ENCODE measurements around the gene SOST.

Gene SOST

GRCh38 chr17:43741636-43742035 is 17.0 kb downstream of the SOST start:
- DNase-seq (ENCODE audit: low spot score): no peak

- DNase-seq (ENCODE audit: low spot score): no peak
Measured at GRCh38 chr17:43740541-43740940, 18.1 kb downstream of the SOST start.

GRCh38 chr17:43737722-43738121 is 20.9 kb downstream of the SOST start:
- DNase-seq (ENCODE audit: low spot score): no peak

DNA sequence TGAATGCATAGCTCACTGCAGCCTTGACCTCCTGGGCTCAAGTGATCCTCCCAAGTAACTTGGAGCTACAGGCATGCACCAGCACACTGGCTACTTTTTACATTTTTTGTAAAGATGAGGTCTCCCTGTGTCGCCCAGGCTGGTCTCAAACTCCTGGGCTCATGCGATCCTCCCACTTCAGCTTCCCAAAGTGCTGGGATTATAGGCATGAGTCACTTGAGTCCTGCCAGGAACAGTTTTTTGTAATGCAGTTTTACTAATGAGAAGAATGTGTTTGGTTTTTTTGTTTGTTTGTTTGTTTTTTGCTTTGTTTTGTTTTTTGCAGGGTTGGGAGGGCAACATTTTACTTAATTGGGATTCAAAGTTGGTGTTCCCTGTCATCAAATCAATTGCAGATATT is 22.2 kb downstream of the SOST start:
- DNase-seq (ENCODE audit: low spot score): no peak

DNA sequence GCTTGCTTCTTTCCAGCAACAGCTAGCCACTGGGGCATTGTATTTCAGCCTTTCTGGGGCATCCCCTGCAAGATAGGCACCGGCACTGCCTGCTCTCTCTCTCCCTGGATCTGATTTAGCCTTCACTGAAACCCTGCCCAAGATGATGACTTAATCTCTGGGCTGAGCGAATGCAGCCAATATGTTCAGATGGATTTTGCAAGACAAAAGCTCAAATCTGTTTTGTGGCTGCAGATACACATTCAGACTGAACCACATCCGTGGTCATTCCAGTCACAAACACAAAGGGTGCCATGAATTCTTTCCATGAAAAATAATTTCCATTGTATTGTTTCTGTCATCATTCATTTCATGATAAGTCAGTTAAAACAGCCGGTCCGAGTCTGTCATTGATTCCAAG is 24.2 kb downstream of the SOST start:
- no peak for DNase-seq (ENCODE audit: low spot score)

GRCh38 chr17:43733956-43734355 is 24.6 kb downstream of the SOST start:
- no peak for DNase-seq (ENCODE audit: low spot score)

DNA sequence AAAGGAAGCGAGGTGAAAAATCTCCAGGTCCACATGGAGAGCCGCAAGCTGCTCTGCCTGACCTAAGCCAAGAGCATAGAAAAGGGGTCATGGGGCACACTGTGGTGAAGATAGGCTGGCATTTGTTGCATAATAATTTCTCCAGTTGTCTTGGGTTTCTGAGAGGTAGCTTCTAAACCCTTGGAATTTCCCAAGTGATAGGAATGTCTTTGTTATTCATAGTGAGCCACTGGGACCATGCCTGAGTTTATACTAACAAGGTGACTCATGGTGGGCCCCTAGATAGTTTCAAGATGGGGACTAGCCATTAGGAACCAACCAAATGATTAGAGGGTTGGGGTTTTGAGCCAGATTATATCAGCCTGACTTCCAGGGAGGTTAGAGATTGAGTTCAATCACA is 25.6 kb downstream of the SOST start:
- no peak for DNase-seq (ENCODE audit: low spot score)

DNA sequence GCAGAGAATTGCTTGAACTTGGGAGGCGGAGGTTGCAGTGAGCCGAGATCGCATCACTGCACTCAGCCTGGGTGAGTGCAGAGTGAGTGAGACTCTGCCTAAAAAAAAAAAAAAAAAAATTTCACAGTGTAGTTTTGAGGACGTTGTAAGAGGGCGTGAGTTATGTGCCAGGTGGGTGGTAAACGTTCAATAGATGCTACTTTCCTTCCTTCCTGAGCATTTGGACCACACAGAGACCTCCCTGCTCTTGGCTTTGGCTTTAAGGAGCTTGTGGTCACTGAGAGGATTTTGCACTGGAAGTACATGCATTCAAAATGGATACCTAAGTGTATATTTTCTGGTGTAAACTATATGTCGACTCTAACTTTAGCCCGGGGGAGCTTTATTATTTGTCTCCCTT is 30.5 kb downstream of the SOST start:
- DNase-seq (ENCODE audit: low spot score): no peak

DNA sequence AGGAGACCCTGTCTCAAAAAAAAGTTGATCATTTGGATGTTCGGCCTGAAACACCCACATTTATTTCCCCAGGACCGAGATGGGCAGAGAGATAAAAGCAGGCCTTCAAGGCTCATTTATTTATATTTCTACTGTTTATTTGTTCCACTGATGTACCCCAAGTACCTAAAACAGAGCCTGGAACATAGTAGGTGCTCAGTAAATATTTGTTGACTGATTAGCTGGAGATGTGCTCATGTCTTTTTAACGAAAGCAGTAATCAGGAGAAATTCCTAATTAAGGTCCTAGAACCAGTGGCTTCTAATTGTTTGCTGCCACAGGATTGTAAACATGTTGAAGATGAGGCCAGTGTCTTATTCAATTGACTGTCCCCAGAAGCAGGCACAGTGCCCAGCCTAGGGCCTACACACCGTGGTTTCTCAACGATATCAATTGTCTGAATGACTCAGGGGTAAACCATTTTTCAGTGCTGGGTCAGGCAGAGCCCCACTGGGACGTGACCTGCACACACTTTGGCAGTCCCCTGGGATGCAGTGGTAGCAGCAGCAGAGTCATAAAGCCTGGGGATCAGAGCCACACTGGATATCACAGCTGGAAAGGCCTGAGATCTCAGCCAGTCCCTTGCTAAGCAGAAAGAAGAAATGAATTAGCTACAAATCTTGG is 34.8 kb downstream of the SOST start:
- no peak for DNase-seq (ENCODE audit: low spot score)

DNA sequence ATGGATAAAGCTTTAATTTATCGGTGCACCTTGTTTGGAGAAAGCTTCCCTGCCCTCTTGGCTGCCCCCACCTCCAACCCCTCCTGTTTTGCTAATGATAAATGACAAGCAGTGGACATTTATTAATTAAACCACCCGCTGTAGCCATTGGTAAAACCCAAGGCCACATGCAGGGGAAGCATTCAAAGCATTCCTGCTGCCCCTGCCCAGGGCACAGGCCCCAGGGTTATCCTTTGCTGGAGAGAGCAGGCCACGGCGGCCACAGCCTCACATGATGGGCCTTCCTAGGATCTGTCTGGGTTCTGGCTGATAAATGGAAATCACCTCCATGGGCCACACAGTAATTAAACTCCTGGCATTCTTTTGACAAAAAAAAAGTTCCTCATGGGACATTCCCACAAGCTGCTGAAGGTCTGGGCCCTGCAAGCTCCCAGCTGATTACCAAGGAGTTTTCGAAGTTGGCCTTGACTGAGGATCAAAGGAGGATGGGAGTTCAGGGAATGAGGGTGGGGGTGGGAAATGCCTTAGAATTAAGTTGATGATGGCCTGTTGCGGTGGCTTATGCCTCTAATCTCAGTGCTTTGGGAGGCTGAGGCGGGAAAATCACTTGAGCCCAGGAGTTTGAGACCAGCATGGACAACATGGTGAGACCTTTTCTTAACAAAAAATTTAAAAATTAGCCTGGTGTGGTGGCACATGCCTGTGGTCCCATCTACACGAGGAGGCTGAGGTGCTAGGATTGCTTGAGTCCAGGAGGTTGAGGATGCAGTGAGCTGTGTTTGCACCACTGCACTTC is 35.5 kb downstream of the SOST start:
- no peak for DNase-seq (ENCODE audit: low spot score)

- no peak for DNase-seq (ENCODE audit: low spot score)
Measured at GRCh38 chr17:43722269-43722619, 36.3 kb downstream of the SOST start.

- DNase-seq (ENCODE audit: low spot score): no peak
Measured at GRCh38 chr17:43721537-43722268, 36.9 kb downstream of the SOST start.

DNA sequence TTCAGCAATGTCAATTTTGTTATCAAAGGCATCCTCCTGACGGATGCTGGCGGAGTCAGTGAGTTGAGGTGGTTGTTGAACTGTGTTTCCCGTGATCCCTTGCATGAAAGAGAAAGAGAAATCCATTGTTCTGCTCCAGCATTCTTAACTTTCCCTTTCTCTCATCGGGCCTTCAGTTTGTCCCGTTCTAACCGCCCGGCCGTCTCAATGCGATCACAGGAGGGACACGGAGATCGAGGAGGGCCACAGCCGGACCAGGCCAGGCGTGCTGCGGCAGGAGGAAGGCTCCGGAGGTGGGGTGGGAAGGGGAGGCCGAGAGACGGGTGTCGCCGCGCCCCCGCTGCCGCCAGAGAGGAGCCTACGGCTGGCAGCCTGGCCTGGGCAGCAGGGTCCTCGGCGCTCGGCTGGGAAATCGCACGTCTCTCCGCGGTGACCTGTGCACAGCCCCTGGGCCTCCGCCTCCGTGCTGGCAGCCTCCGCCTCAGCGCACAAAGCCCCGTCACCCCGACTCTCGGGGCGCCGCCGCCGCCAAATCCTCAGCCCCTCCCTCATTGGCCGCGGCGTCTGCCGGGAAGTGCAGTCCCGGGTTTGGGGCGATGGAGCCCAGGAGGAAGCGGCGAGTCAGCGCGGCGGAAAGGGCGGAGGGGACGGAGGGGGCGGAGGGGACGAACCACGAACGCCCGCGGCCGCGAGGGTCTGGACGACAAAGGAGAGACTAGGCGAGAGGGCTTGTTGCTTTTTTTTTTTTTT is 38.1 kb downstream of the SOST start:
- DNase-seq (ENCODE audit: low spot score): peak; percentile 75

DNA sequence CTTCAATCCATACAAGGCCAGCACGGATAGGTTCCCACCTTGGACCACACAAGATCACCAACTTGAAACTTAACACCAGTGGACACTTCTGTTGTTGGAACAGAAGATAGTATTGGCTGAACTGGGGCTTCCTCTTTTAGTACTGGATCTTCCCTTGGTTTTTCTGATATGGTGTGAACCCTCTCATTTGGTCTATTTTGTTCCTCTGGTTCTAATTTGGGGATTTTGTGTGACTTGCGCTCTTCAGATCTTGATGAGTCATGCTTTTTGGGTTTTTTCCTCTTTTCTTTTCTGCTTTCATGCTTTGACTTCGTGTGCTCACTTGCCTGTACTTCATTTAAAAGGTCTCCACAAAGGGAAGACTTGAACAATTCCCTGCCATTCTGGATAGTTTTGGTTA is 39.0 kb downstream of the SOST start:
- DNase-seq (ENCODE audit: low spot score): peak; percentile 7

GRCh38 chr17:43718544-43718943 is 40.0 kb downstream of the SOST start:
- no peak for DNase-seq (ENCODE audit: low spot score)

DNA sequence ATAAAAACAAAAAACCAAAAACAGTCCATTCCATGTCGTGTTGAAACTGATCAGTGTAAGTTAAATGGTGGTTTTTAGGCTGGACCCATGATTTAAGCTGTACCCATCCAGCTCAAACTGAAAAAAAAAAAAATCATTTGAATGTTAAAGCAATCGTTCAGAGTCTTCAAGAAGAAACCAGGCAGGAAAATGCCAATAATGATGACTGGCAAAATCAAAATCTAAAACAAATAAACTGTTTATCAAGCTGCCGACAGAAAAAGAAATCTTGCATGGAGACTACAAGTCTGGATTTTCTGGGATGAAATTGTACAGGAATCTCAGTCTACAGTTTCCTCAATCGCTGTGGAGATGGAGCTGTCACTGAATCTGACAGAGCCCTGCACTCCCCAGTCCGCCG is 40.7 kb downstream of the SOST start:
- DNase-seq (ENCODE audit: low spot score): no peak

GRCh38 chr17:43714465-43715149 is 44.0 kb downstream of the SOST start:
- DNase-seq (ENCODE audit: low spot score): no peak

DNA sequence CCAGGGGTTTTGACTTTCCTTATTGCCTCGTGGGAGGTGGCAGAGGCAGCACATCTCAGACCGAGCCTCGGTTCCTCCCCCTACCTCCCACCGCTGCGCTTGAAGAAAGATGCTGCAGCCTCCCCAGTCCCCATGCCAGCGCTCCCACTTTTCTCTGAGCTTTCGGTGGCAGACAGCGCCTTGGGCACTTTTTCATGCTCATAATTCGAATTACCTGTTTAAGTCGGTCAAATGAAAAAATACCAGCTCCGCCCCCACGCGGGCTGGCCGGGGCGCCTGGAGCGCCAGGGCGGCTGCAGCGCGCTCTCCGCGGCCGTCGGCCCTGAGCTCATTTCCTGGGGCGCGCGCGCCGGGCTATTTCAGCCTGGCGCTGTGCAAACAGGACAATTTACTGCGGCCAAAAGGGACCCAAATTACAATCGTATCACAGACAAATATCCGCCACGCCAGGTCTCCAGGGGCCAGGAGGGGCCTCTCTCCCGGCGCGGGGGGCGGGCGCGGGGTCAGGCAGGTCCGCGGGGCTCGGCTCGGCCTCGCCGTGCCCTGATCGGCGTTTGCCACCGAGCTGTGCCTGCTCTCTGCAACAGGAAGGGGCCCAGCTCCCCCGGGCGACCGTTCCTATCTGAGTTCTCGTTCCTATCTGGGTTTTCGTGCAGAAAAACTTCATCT is 45.0 kb downstream of the SOST start:
- no peak for DNase-seq (ENCODE audit: low spot score)

DNA sequence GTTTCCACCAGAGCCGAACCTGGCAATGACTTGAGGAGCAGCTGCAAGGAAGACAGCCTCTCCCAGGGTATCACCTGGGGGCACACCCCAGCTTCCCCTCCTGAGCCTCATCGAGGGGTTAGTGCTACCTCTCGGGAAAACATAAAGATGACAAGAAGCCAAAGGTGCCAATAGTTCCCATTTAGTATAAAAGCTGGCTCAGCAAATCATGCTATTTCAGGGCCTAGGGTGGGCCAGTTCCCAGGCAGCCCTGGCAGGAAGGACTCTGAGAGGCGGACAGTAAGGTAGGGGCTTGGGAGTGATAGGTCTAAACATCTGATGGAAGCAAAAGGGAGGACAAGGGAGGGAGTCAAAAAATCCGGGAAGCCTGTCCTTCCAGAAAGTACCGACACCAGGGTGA is 46.2 kb downstream of the SOST start:
- DNase-seq (ENCODE audit: low spot score): no peak

- no peak for DNase-seq (ENCODE audit: low spot score)
Measured at GRCh38 chr17:43710101-43710500, 48.5 kb downstream of the SOST start.

DNA sequence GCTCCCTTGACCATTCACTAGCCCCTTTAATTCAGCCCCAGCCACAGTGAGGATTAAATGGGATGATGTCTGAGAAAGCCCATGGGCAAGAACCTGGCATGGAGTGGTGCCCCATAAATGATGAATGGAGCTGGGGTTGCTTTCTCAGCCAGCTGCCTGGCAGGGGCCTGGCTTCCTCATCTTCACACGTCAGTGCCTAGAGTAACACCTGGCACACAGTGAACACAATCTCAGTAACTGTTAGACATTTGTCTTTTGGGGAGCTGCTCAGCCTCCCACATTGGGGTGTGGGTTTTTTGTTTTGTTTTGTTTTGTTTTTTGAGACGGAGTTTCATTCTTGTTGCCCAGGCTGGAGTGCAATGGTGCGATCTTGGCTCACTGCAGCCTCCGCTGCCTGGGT is 49.4 kb downstream of the SOST start:
- no peak for DNase-seq (ENCODE audit: low spot score)
